Panc1 (cell line): ENCODE measurements around the gene AKAP6. TPM values are rescaled to one million over a fixed set of nuclear protein-coding genes. Genes with fewer than 3 reads are reported as not detected.

Experiments
- ATAC-seq: fragments of 200-7000 bp; cut with Tn5 transposase; 2 replicates; pipeline ENCODE4 v1.9.1; 2020; ENCODE audit warnings: mild to moderate bottlenecking, moderate library complexity
- BruUV-seq: library from RNA; stranded (reverse); fragments of 400-500 nt; replicated peaks from 2 replicates; lab custom pipeline; 2021; lab: Mats Ljungman, UMichigan
- CTCF ChIA-PET: fragments of 300-600 bp; sonication (Branson Sonifier 250); formaldehyde crosslinking; loops from one replicate; lab custom pipeline; 2022; ENCODE audit warnings: antibody characterized with exemption; lab: Charles Lee
- POLR2A ChIA-PET: fragments of 300-600 bp; sonication (Branson Sonifier 250); formaldehyde crosslinking; loops from one replicate; lab custom pipeline; 2022; ENCODE audit warnings: antibody characterized with exemption; lab: Charles Lee
- DNase-seq: peaks from one replicate; pipeline ENCODE4 v3.0.0-alpha.2; 2010; ENCODE audit warnings: low read depth, low spot score
- H3K27ac ChIP-seq: 2 replicates; pipeline ENCODE4 v1.5.1; 2011; ENCODE audit warnings: mild to moderate bottlenecking, low read length, inconsistent platforms
- H3K27me3 ChIP-seq: fragments of 200-500 bp; sonication (Bioruptor generic); 2 replicates; pipeline ENCODE4 v1.6.0; 2014; ENCODE audit warnings: low read length, inconsistent platforms; ENCODE audit not compliant: control insufficient read depth, insufficient read depth
- H3K36me3 ChIP-seq: fragments of 200-500 bp; sonication (Bioruptor generic); 2 replicates; pipeline ENCODE4 v1.5.1; 2014; ENCODE audit warnings: inconsistent platforms, mild to moderate bottlenecking, low read length, moderate library complexity; ENCODE audit not compliant: control insufficient read depth, insufficient read depth
- H3K4me1 ChIP-seq: 2 replicates; pipeline ENCODE4 v1.5.1; 2011; ENCODE audit warnings: inconsistent platforms, mild to moderate bottlenecking, low read length, moderate library complexity; ENCODE audit not compliant: control insufficient read depth, insufficient read depth
- H3K4me3 ChIP-seq, 2 experiments: 2 replicates each; pipeline ENCODE4 v1.5.1; 2011 to 2012; ENCODE audit warnings: low read depth in 2 of 2, low read length in 2 of 2, mild to moderate bottlenecking in 2 of 2, inconsistent platforms in 1 of 2, moderate library complexity in 1 of 2
- H3K9me3 ChIP-seq: fragments of 200-500 bp; sonication (Bioruptor generic); 2 replicates; pipeline ENCODE4 v1.5.1; 2014; ENCODE audit warnings: low read depth, mild to moderate bottlenecking, inconsistent platforms, low read length, moderate library complexity; ENCODE audit not compliant: control insufficient read depth, insufficient read depth
- POLR2AphosphoS5 ChIP-seq: IDR thresholded peaks from 2 replicates; pipeline ENCODE4 v1.6.1; 2012; ENCODE audit warnings: mild to moderate bottlenecking, low read depth, low read length, moderate library complexity
- SIN3A ChIP-seq: IDR thresholded peaks from 2 replicates; pipeline ENCODE4 v1.6.1; 2012; ENCODE audit warnings: low read depth, mild to moderate bottlenecking, low read length, moderate library complexity, borderline replicate concordance; ENCODE audit not compliant: insufficient read depth
- TCF7L2 ChIP-seq: IDR thresholded peaks from 2 replicates; pipeline ENCODE4 v1.6.1; 2011; ENCODE audit warnings: mild to moderate bottlenecking, low read depth, low read length, inconsistent platforms
- in situ Hi-C: cut with HindIII; loops from 2 replicates; pipeline ENCODE4 v1.10.0; 2016; ENCODE audit warnings: low sequenced_read_pairs, low pct_unique_long_range_greater_than_20kb
- intact Hi-C: fragments of 100-400 bp; cut with micrococcal nuclease; formaldehyde crosslinking; loops from one replicate; pipeline ENCODE4 v1.10.0; 2022; ENCODE audit not compliant: unreplicated experiment
- total RNA-seq: library from RNA; stranded (reverse); gene quantifications from one replicate; pipeline ENCODE4 v1.2.1, GENCODE V29; 2021; ENCODE audit not compliant: unreplicated experiment
- TF ChIP-seq, protein P1 (sequence below), 2 experiments: IDR thresholded peaks; 2 replicates each; pipeline ENCODE4 v1.6.1; 2011 to 2012; ENCODE audit warnings: low read depth in 2 of 2, control low read depth in 1 of 2, low read length in 1 of 2, mild to moderate bottlenecking in 1 of 2, moderate library complexity in 1 of 2; ENCODE audit not compliant: insufficient read depth in 1 of 2
- TF ChIP-seq, protein P2 (sequence below): fragments of 450-650 bp; IDR thresholded peaks from 2 replicates; pipeline ENCODE4 v1.5.1; 2017; ENCODE audit warnings: mild to moderate bottlenecking

The AKAP6 gene
- total RNA-seq, 1 experiment from 2014 or later: 0.82 TPM

DNA sequence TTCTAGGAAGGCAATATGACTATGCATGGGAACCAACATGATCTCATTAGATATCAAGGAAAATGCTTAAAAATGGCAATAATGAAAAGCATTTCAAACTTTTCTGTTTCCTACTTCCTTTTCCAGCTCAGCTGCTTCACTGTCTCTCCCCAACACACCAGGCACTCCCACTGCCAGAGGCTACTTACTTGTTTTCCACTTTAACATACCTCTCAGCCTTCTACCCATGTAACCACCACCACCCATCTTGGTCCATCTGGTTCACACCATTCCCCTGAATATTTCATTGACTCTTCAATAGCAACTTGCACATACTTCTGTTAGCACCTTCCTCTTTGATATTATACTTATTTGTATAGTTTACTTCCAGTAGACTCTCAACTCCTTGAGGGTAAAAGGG, 441.3 kb downstream of the AKAP6 start:
- ChIA-PET CTCF (no interaction called here), POLR2A (no interaction called here)
- no peaks in the 10 kb centered on the region for H3K4me1 ChIP-seq
- H3K9me3 ChIP-seq: no peaks in the 10 kb centered on the region
- no TSS peak for BruUV-seq
- ATAC-seq: no peak
- H3K4me3 ChIP-seq: no peak overlapping the region
- no peak for DNase-seq
- in situ Hi-C loops: no loop called here
- no peaks in the 10 kb centered on the region for H3K27me3 ChIP-seq
- no peaks in the 10 kb centered on the region for H3K36me3 ChIP-seq
- TF ChIP-seq POLR2AphosphoS5: no peak
- TF ChIP-seq, protein P1, sequence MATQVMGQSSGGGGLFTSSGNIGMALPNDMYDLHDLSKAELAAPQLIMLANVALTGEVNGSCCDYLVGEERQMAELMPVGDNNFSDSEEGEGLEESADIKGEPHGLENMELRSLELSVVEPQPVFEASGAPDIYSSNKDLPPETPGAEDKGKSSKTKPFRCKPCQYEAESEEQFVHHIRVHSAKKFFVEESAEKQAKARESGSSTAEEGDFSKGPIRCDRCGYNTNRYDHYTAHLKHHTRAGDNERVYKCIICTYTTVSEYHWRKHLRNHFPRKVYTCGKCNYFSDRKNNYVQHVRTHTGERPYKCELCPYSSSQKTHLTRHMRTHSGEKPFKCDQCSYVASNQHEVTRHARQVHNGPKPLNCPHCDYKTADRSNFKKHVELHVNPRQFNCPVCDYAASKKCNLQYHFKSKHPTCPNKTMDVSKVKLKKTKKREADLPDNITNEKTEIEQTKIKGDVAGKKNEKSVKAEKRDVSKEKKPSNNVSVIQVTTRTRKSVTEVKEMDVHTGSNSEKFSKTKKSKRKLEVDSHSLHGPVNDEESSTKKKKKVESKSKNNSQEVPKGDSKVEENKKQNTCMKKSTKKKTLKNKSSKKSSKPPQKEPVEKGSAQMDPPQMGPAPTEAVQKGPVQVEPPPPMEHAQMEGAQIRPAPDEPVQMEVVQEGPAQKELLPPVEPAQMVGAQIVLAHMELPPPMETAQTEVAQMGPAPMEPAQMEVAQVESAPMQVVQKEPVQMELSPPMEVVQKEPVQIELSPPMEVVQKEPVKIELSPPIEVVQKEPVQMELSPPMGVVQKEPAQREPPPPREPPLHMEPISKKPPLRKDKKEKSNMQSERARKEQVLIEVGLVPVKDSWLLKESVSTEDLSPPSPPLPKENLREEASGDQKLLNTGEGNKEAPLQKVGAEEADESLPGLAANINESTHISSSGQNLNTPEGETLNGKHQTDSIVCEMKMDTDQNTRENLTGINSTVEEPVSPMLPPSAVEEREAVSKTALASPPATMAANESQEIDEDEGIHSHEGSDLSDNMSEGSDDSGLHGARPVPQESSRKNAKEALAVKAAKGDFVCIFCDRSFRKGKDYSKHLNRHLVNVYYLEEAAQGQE (IDR thresholded peaks at IDR 0.05; ENCODE audit: insufficient read depth in 1 of 2, low read depth in 2 of 2, low read length in 1 of 2): no peak
- TF ChIP-seq, protein P2, sequence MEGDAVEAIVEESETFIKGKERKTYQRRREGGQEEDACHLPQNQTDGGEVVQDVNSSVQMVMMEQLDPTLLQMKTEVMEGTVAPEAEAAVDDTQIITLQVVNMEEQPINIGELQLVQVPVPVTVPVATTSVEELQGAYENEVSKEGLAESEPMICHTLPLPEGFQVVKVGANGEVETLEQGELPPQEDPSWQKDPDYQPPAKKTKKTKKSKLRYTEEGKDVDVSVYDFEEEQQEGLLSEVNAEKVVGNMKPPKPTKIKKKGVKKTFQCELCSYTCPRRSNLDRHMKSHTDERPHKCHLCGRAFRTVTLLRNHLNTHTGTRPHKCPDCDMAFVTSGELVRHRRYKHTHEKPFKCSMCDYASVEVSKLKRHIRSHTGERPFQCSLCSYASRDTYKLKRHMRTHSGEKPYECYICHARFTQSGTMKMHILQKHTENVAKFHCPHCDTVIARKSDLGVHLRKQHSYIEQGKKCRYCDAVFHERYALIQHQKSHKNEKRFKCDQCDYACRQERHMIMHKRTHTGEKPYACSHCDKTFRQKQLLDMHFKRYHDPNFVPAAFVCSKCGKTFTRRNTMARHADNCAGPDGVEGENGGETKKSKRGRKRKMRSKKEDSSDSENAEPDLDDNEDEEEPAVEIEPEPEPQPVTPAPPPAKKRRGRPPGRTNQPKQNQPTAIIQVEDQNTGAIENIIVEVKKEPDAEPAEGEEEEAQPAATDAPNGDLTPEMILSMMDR: no peak
- no peak for TF ChIP-seq TCF7L2
- no peak for TF ChIP-seq SIN3A
- H3K27ac ChIP-seq: no peak overlapping the region
- intact Hi-C loops: no loop called here

DNA sequence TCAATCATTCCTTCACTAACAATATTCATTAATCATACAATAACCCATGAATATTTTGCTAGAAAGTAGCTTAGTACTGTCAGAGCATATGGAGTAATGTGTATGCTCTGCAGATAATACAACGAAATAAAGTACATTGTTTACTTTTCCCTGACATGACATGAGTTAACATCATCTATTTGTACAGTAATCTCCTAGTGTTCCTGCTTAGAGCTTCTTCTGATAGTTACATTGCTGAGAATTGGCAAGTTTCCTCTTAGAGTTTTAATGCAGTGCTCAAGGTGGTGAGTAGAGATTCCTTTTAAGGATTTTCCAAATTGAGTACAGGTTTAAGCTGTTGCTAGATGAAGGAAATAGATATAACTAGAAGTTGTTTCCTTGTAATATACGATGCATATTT, 445.1 kb downstream of the AKAP6 start:
- DNase-seq (no peak), ATAC-seq (no peak)
- Histone ChIP-seq H3K27ac (no peak overlapping the region), H3K27me3 (no peaks in the 10 kb centered on the region), H3K4me3 (no peak overlapping the region), H3K4me1 (no peaks in the 10 kb centered on the region), H3K36me3 (no peaks in the 10 kb centered on the region), H3K9me3 (no peaks in the 10 kb centered on the region)
- TF ChIP-seq, protein P2: no peak
- TF ChIP-seq TCF7L2: no peak
- TF ChIP-seq SIN3A: no peak
- TF ChIP-seq, protein P1 (IDR thresholded peaks at IDR 0.05; ENCODE audit: insufficient read depth in 1 of 2, low read depth in 2 of 2, low read length in 1 of 2): no peak
- no peak for TF ChIP-seq POLR2AphosphoS5
- in situ Hi-C loops: no loop called here
- BruUV-seq: no TSS peak
- ChIA-PET POLR2A (no interaction called here), CTCF (no interaction called here)
- intact Hi-C loops: no loop called here
